ENCODE data around the gene ARHGAP6.
A peak's percentile ranks its signal among the peaks of the same experiment; 100 is the strongest.

ARHGAP6 gene

GRCh38 chrX:11399489-11400094 lies 266.1 kb downstream of the ARHGAP6 start:
- Histone ChIP-seq H3K36me3 (ENCODE audit: insufficient read depth, low read length) (no peaks in the 10 kb centered on the region), H3K4me3 (ENCODE audit: low read depth in 1 of 2, low read length in 2 of 2) (no peak overlapping the region), H3K9me3 (ENCODE audit: low read length) (no peaks in the 10 kb centered on the region), H3K27me3 (ENCODE audit: control insufficient read depth in 1 of 2, insufficient read depth in 2 of 2, low read length in 2 of 2) (no peaks in the 10 kb centered on the region), H3K9ac (ENCODE audit: low read length) (no peak overlapping the region), H3K4me1 (ENCODE audit: insufficient read depth, low read length) (peaks cover 22% of the 10 kb centered on the region), H3K27ac (ENCODE audit: low read depth, low read length) (no peak overlapping the region)

DNA sequence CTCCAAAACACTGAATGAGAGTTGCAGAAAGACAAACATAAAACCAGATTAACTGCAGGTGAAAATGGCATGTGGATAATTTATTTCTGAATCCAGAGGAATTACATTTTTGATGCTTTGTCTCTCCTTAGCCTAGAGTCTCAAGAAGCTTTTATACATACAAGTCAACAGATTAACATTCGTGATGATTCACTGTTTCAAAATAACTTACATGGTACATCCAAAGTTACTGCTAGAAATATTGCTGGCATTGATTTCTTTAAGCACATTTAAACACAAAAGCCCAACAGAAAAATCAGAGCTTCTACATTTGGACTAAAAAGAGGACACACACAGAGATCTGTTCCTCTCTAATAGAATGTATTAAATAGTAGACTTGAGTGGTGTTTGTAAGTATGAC lies 266.9 kb downstream of the ARHGAP6 start:
- H3K27me3 ChIP-seq (ENCODE audit: control insufficient read depth in 1 of 2, insufficient read depth in 2 of 2, low read length in 2 of 2), result no peaks in the 10 kb centered on the region
- H3K4me3 ChIP-seq (ENCODE audit: low read depth in 1 of 2, low read length in 2 of 2), result no peak overlapping the region
- H3K36me3 ChIP-seq (ENCODE audit: insufficient read depth, low read length), result no peaks in the 10 kb centered on the region
- no peak overlapping the region for H3K27ac ChIP-seq (ENCODE audit: low read depth, low read length)
- H3K9me3 ChIP-seq (ENCODE audit: low read length), result no peaks in the 10 kb centered on the region
- peaks cover 22% of the 10 kb centered on the region for H3K4me1 ChIP-seq (ENCODE audit: insufficient read depth, low read length)
- H3K9ac ChIP-seq (ENCODE audit: low read length), result no peak overlapping the region

DNA sequence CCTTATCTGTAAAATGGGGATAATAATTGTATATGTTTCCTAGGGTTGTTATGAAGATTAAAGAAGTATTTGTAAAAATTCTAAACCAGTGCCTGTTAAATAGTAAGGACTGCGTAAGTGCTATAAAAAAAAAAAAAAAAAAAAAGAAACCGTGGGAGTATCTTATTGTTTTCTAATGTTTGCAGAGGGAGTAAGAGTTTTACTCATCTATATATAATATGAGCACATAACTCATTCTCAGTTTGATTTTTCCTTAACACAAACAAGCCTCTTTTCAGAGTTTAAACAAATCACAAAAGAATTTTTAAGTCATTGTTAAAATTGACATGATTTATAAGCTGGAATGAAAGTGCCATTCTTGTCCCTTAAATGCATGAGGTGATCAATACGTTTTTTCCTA lies 267.6 kb downstream of the ARHGAP6 start:
- H3K27me3 ChIP-seq (ENCODE audit: control insufficient read depth in 1 of 2, insufficient read depth in 2 of 2, low read length in 2 of 2), result no peaks in the 10 kb centered on the region

DNA sequence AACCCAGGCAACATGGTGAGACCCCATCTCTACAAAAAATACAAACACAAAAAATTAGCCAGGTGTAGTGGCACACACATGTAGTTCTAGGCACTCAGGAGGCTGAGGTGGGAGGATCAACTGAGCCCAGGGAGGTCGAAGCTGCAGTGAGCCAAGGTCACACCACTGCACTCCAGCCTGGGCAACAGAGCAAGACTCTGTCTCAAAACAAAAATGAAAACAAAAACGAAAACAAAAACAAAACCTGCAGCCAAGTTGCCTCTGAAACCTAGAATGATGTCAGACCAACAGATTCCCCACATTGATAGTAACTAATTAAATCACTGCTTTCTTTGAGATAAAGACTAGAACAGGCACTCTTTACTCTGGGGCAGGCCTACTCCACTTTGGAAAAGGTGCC lies 268.0 kb downstream of the ARHGAP6 start:
- Histone ChIP-seq H3K36me3 (ENCODE audit: insufficient read depth, low read length) (no peaks in the 10 kb centered on the region), H3K27me3 (ENCODE audit: control insufficient read depth in 1 of 2, insufficient read depth in 2 of 2, low read length in 2 of 2) (no peaks in the 10 kb centered on the region), H3K27ac (ENCODE audit: low read depth, low read length) (no peak overlapping the region), H3K4me3 (ENCODE audit: low read depth in 1 of 2, low read length in 2 of 2) (no peak overlapping the region), H3K9ac (ENCODE audit: low read length) (no peak overlapping the region), H3K4me1 (ENCODE audit: insufficient read depth, low read length) (peaks cover 22% of the 10 kb centered on the region), H3K9me3 (ENCODE audit: low read length) (no peaks in the 10 kb centered on the region)

More for the DNA sequence above, 267.6 kb downstream of the ARHGAP6 start:
- peaks cover 22% of the 10 kb centered on the region for H3K4me1 ChIP-seq (ENCODE audit: insufficient read depth, low read length)
- no peaks in the 10 kb centered on the region for H3K36me3 ChIP-seq (ENCODE audit: insufficient read depth, low read length)
- H3K27ac ChIP-seq (ENCODE audit: low read depth, low read length), result no peak overlapping the region
- no peaks in the 10 kb centered on the region for H3K9me3 ChIP-seq (ENCODE audit: low read length)
- H3K4me3 ChIP-seq (ENCODE audit: low read depth in 1 of 2, low read length in 2 of 2), result no peak overlapping the region
- H3K9ac ChIP-seq (ENCODE audit: low read length), result no peak overlapping the region

DNA sequence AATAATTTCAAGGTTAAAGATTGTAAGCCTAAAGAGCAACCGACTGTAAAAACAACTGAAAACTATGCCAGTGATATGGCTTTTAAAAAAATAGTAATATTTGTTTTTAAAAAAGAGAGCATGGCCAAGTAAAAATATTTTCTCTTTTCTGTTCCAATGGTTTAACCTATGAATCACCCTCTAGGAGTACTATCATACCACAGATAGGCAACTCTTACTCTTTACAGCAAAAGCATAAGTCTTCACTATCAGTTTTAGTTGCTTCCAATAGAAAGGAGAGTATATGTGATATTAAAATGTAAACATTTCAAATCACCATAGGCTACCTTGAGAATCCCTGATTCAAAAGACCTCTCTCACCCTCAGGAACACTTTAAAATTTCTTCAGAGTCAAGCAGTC lies 269.9 kb downstream of the ARHGAP6 start:
- no peaks in the 10 kb centered on the region for H3K27me3 ChIP-seq (ENCODE audit: control insufficient read depth in 1 of 2, insufficient read depth in 2 of 2, low read length in 2 of 2)
- H3K9me3 ChIP-seq (ENCODE audit: low read length), result no peaks in the 10 kb centered on the region
- no peak overlapping the region for H3K4me3 ChIP-seq (ENCODE audit: low read depth in 1 of 2, low read length in 2 of 2)

GRCh38 chrX:11393949-11394654 lies 271.6 kb downstream of the ARHGAP6 start:
- H3K27ac ChIP-seq (ENCODE audit: low read depth, low read length), result no peak overlapping the region

More for the DNA sequence above, 269.9 kb downstream of the ARHGAP6 start:
- no peak overlapping the region for H3K27ac ChIP-seq (ENCODE audit: low read depth, low read length)
- no peaks in the 10 kb centered on the region for H3K36me3 ChIP-seq (ENCODE audit: insufficient read depth, low read length)
- H3K9ac ChIP-seq (ENCODE audit: low read length), result no peak overlapping the region
- peaks cover 16% of the 10 kb centered on the region for H3K4me1 ChIP-seq (ENCODE audit: insufficient read depth, low read length)

GRCh38 chrX:11386812-11387211 lies 278.9 kb downstream of the ARHGAP6 start:
- peaks cover 10% of the 10 kb centered on the region for H3K4me1 ChIP-seq (ENCODE audit: insufficient read depth, low read length)
- H3K9me3 ChIP-seq (ENCODE audit: low read length), result no peaks in the 10 kb centered on the region
- H3K4me3 ChIP-seq (ENCODE audit: low read depth in 1 of 2, low read length in 2 of 2), result no peak overlapping the region
- H3K36me3 ChIP-seq (ENCODE audit: insufficient read depth, low read length), result no peaks in the 10 kb centered on the region
- H3K27ac ChIP-seq (ENCODE audit: low read depth, low read length), result peak overlapping the region; percentile 63
- H3K27me3 ChIP-seq (ENCODE audit: control insufficient read depth in 1 of 2, insufficient read depth in 2 of 2, low read length in 2 of 2), result no peaks in the 10 kb centered on the region
- no peak overlapping the region for H3K9ac ChIP-seq (ENCODE audit: low read length)

More at GRCh38 chrX:11393949-11394654, 271.6 kb downstream of the ARHGAP6 start:
- peaks cover 5% of the 10 kb centered on the region for H3K4me1 ChIP-seq (ENCODE audit: insufficient read depth, low read length)
- H3K9me3 ChIP-seq (ENCODE audit: low read length), result no peaks in the 10 kb centered on the region
- no peaks in the 10 kb centered on the region for H3K36me3 ChIP-seq (ENCODE audit: insufficient read depth, low read length)
- no peak overlapping the region for H3K4me3 ChIP-seq (ENCODE audit: low read depth in 1 of 2, low read length in 2 of 2)
- H3K27me3 ChIP-seq (ENCODE audit: control insufficient read depth in 1 of 2, insufficient read depth in 2 of 2, low read length in 2 of 2), result no peaks in the 10 kb centered on the region
- H3K9ac ChIP-seq (ENCODE audit: low read length), result no peak overlapping the region

GRCh38 chrX:11386001-11386523 lies 279.7 kb downstream of the ARHGAP6 start:
- no peak overlapping the region for H3K9ac ChIP-seq (ENCODE audit: low read length)
- H3K36me3 ChIP-seq (ENCODE audit: insufficient read depth, low read length), result no peaks in the 10 kb centered on the region
- H3K4me3 ChIP-seq (ENCODE audit: low read depth in 1 of 2, low read length in 2 of 2), result no peak overlapping the region
- peak overlapping the region; percentile 63 for H3K27ac ChIP-seq (ENCODE audit: low read depth, low read length)
- peaks cover 10% of the 10 kb centered on the region for H3K4me1 ChIP-seq (ENCODE audit: insufficient read depth, low read length)
- no peaks in the 10 kb centered on the region for H3K9me3 ChIP-seq (ENCODE audit: low read length)
- H3K27me3 ChIP-seq (ENCODE audit: control insufficient read depth in 1 of 2, insufficient read depth in 2 of 2, low read length in 2 of 2), result no peaks in the 10 kb centered on the region

DNA sequence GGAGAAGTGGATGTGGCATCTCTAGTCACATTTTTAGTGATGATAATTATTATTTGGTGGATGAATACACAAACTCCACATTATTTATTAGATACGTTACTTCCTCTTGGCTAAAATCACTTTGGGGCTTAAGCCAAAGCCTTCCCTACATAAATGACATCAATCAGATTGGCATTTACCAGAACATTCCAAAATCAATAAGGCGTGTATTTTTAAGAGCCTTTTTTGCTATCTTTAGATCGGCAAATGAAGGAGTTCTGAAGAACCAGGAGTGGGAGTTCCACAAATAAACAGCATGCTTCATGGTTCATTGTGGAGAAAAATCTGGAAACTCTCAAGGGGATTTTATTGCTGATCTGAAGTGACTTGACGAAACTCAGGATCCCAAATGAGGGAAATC lies 282.8 kb downstream of the ARHGAP6 start:
- Histone ChIP-seq H3K36me3 (ENCODE audit: insufficient read depth, low read length) (no peaks in the 10 kb centered on the region), H3K4me1 (ENCODE audit: insufficient read depth, low read length) (peaks cover 20% of the 10 kb centered on the region), H3K4me3 (ENCODE audit: low read depth in 1 of 2, low read length in 2 of 2) (no peak overlapping the region), H3K9ac (ENCODE audit: low read length) (no peak overlapping the region), H3K27me3 (ENCODE audit: control insufficient read depth in 1 of 2, insufficient read depth in 2 of 2, low read length in 2 of 2) (no peaks in the 10 kb centered on the region), H3K27ac (ENCODE audit: low read depth, low read length) (no peak overlapping the region), H3K9me3 (ENCODE audit: low read length) (no peaks in the 10 kb centered on the region)

GRCh38 chrX:11381464-11381863 lies 284.3 kb downstream of the ARHGAP6 start:
- Histone ChIP-seq H3K4me3 (ENCODE audit: low read depth in 1 of 2, low read length in 2 of 2) (no peak overlapping the region), H3K4me1 (ENCODE audit: insufficient read depth, low read length) (peaks cover 14% of the 10 kb centered on the region), H3K27ac (ENCODE audit: low read depth, low read length) (peak overlapping the region; percentile 35), H3K9ac (ENCODE audit: low read length) (no peak overlapping the region), H3K9me3 (ENCODE audit: low read length) (no peaks in the 10 kb centered on the region), H3K27me3 (ENCODE audit: control insufficient read depth in 1 of 2, insufficient read depth in 2 of 2, low read length in 2 of 2) (no peaks in the 10 kb centered on the region), H3K36me3 (ENCODE audit: insufficient read depth, low read length) (no peaks in the 10 kb centered on the region)

- no peaks in the 10 kb centered on the region for H3K9me3 ChIP-seq (ENCODE audit: low read length)
- H3K4me3 ChIP-seq (ENCODE audit: low read depth in 1 of 2, low read length in 2 of 2), result no peak overlapping the region
- no peaks in the 10 kb centered on the region for H3K27me3 ChIP-seq (ENCODE audit: control insufficient read depth in 1 of 2, insufficient read depth in 2 of 2, low read length in 2 of 2)
- H3K36me3 ChIP-seq (ENCODE audit: insufficient read depth, low read length), result no peaks in the 10 kb centered on the region
- H3K4me1 ChIP-seq (ENCODE audit: insufficient read depth, low read length), result peaks cover 10% of the 10 kb centered on the region
- H3K27ac ChIP-seq (ENCODE audit: low read depth, low read length), result no peak overlapping the region
- no peak overlapping the region for H3K9ac ChIP-seq (ENCODE audit: low read length)
Measured at GRCh38 chrX:11380187-11380844, 285.4 kb downstream of the ARHGAP6 start.
